Neural cell (in vitro differentiated cells): ENCODE measurements around the gene KCNJ6. TPM values are rescaled to one million over a fixed set of nuclear protein-coding genes. Genes with fewer than 3 reads are reported as not detected.

Experiments
- H2AFZ ChIP-seq: fragments of 200-600, 300-800 bp; sonication (generic), shearing (Covaris generic); 2 replicates; pipeline ENCODE4 v1.6.0; 2014; ENCODE audit warnings: low read depth, mild to moderate bottlenecking, antibody characterized with exemption, low read length, moderate library complexity
- H3F3A ChIP-seq: fragments of 200-600 bp; shearing (Covaris generic); 2 replicates; pipeline ENCODE4 v1.6.1; 2016; ENCODE audit warnings: mild to moderate bottlenecking, moderate library complexity, mixed read lengths, antibody characterized with exemption, low read length; ENCODE audit not compliant: insufficient read depth, poor library complexity, severe bottlenecking
- H3K27ac ChIP-seq: fragments of 200-600, 300-800 bp; sonication (generic), shearing (Covaris generic); 2 replicates; pipeline ENCODE4 v1.5.1; 2014; ENCODE audit warnings: mild to moderate bottlenecking, low read length, moderate library complexity
- H3K27me3 ChIP-seq: fragments of 300-800, 200-600 bp; sonication (generic), shearing (Covaris generic); 2 replicates; pipeline ENCODE4 v1.6.0; 2014; ENCODE audit warnings: mild to moderate bottlenecking, low read depth, low read length, moderate library complexity; ENCODE audit not compliant: insufficient read depth
- H3K36me3 ChIP-seq: fragments of 300-800, 200-600 bp; sonication (generic), shearing (Covaris generic); 2 replicates; pipeline ENCODE4 v1.5.1; 2014; ENCODE audit warnings: mild to moderate bottlenecking, antibody characterized with exemption, low read length, moderate library complexity; ENCODE audit not compliant: insufficient read depth
- H3K4me2 ChIP-seq: fragments of 300-800, 200-600 bp; sonication (generic), shearing (Covaris generic); 2 replicates; pipeline ENCODE4 v1.6.0; 2014; ENCODE audit warnings: mild to moderate bottlenecking, low read length
- H3K4me3 ChIP-seq: fragments of 300-800, 200-600 bp; sonication (generic), shearing (Covaris generic); 2 replicates; pipeline ENCODE4 v1.5.1; 2014; ENCODE audit warnings: mild to moderate bottlenecking, low read length, moderate library complexity
- H3K79me2 ChIP-seq: fragments of 200-600 bp; shearing (Covaris generic); replicated peaks from 2 replicates; pipeline ENCODE4 v1.6.0; 2014; ENCODE audit warnings: mild to moderate bottlenecking, low read length, moderate library complexity; ENCODE audit not compliant: insufficient read depth
- H3K9ac ChIP-seq: fragments of 300-800, 200-600 bp; sonication (generic), shearing (Covaris generic); 2 replicates; pipeline ENCODE4 v1.6.1; 2016; ENCODE audit warnings: mild to moderate bottlenecking, low read length, mixed read lengths
- H3K9me2 ChIP-seq: fragments of 200-600 bp; shearing (Covaris generic); 2 replicates; pipeline ENCODE4 v1.6.1; 2016; ENCODE audit warnings: mild to moderate bottlenecking, low read length, mixed read lengths; ENCODE audit not compliant: insufficient read depth
- H3K9me3 ChIP-seq: fragments of 200-600, 300-800 bp; sonication (generic), shearing (Covaris generic); 2 replicates; pipeline ENCODE4 v1.6.1; 2016; ENCODE audit warnings: mild to moderate bottlenecking, mixed run types, low read length, moderate library complexity, mixed read lengths
- H4K20me1 ChIP-seq: fragments of 200-600 bp; shearing (Covaris generic); 2 replicates; pipeline ENCODE4 v1.6.1; 2016; ENCODE audit warnings: mild to moderate bottlenecking, mixed run types; ENCODE audit not compliant: insufficient read depth
- CTCF ChIP-seq: fragments of 450-650 bp; IDR thresholded peaks from 2 replicates; pipeline ENCODE4 v1.5.1; 2014; ENCODE audit warnings: antibody characterized with exemption, mild to moderate bottlenecking, moderate library complexity; ENCODE audit not compliant: poor library complexity, severe bottlenecking
- EP300 ChIP-seq: fragments of 450-650 bp; conservative IDR thresholded peaks from 2 replicates; pipeline ENCODE4 v1.6.1; 2014; ENCODE audit warnings: antibody characterized with exemption, mild to moderate bottlenecking, moderate library complexity; ENCODE audit not compliant: poor library complexity, severe bottlenecking
- EZH2 ChIP-seq: fragments of 200-600, 300-800 bp; shearing (Covaris generic), sonication (generic); IDR thresholded peaks from 2 replicates; pipeline ENCODE4 v1.6.1; 2014; ENCODE audit warnings: antibody characterized with exemption, low read length, borderline replicate concordance, mild to moderate bottlenecking; ENCODE audit not compliant: insufficient read depth, poor library complexity, severe bottlenecking
- MXI1 ChIP-seq: fragments of 450-650 bp; conservative IDR thresholded peaks from 2 replicates; pipeline ENCODE4 v1.6.1; 2014; ENCODE audit warnings: antibody characterized with exemption, mild to moderate bottlenecking; ENCODE audit not compliant: poor library complexity, severe bottlenecking
- POLR2AphosphoS5 ChIP-seq: IDR thresholded peaks from 2 replicates; pipeline ENCODE4 v1.6.1; 2012
- RAD21 ChIP-seq: fragments of 450-650 bp; conservative IDR thresholded peaks from 2 replicates; pipeline ENCODE4 v1.6.1; 2014; ENCODE audit warnings: antibody characterized with exemption, mild to moderate bottlenecking, moderate library complexity
- SMC3 ChIP-seq: fragments of 450-650 bp; conservative IDR thresholded peaks from 2 replicates; pipeline ENCODE4 v1.6.1; 2014; ENCODE audit warnings: antibody characterized with exemption, mild to moderate bottlenecking, moderate library complexity; ENCODE audit not compliant: poor library complexity
- TAF1 ChIP-seq: IDR thresholded peaks from 2 replicates; pipeline ENCODE4 v1.6.1; 2012; ENCODE audit warnings: low read depth
- polyA plus RNA-seq: library from polyadenylated mRNA; depleted of rRNA; stranded (reverse); fragments of >200 nt; gene quantifications from 2 replicates; pipeline ENCODE4 v1.2.3, GENCODE V29; 2014
- TF ChIP-seq, protein P1 (sequence below): IDR thresholded peaks from 2 replicates; pipeline ENCODE4 v1.6.1; 2012; ENCODE audit warnings: borderline replicate concordance

Gene KCNJ6
- polyA plus RNA-seq, 1 donor from 2014 or later = 1.7 TPM

DNA sequence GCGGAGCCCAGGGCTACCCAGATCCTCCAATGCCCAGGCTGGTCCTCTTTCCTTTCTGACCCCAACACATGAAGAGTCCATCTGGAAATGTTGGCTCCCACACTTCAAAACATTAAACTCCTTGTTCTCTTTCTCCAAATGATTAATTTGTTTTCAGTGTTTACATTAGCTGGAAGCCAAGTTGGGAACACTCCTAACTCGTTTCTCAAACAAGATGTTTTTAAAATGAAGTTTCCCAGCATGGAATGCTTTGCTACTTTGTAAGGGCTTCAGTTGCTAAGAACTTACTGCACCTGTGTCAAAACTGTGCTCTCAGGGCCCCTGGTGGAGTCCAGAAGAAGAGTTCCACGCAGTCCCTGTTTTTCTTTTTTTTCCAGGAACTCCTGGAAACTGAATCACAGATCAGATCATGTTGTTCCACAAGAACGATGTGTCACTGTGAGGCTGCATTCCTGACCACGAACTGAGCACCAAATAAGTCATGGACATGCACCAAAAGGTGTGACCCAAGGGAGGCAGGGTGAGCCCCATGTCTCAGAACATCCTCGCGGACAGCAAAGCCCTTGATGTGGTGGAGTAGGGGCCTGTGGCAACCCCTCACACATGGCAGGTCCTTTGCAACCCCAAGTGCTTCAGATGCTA is 257.3 kb downstream of the KCNJ6 start:
- Histone ChIP-seq H3K9me3 (no peaks in the 10 kb centered on the region), H3K4me2 (no peak overlapping the region), H3K9me2 (no peaks in the 10 kb centered on the region), H3F3A (no peaks in the 10 kb centered on the region), H4K20me1 (no peaks in the 10 kb centered on the region), H3K4me3 (no peak overlapping the region), H3K9ac (no peak overlapping the region), H3K36me3 (no peaks in the 10 kb centered on the region), H3K27me3 (no peaks in the 10 kb centered on the region), H3K79me2 (no peaks in the 10 kb centered on the region), H2AFZ (no peak overlapping the region), H3K27ac (no peak overlapping the region)
- TF ChIP-seq SMC3 (no peak), TAF1 (no peak), RAD21 (no peak), MXI1 (no peak), EP300 (no peak), EZH2 (no peak), POLR2AphosphoS5 (no peak), CTCF (no peak)
- TF ChIP-seq, protein P1, sequence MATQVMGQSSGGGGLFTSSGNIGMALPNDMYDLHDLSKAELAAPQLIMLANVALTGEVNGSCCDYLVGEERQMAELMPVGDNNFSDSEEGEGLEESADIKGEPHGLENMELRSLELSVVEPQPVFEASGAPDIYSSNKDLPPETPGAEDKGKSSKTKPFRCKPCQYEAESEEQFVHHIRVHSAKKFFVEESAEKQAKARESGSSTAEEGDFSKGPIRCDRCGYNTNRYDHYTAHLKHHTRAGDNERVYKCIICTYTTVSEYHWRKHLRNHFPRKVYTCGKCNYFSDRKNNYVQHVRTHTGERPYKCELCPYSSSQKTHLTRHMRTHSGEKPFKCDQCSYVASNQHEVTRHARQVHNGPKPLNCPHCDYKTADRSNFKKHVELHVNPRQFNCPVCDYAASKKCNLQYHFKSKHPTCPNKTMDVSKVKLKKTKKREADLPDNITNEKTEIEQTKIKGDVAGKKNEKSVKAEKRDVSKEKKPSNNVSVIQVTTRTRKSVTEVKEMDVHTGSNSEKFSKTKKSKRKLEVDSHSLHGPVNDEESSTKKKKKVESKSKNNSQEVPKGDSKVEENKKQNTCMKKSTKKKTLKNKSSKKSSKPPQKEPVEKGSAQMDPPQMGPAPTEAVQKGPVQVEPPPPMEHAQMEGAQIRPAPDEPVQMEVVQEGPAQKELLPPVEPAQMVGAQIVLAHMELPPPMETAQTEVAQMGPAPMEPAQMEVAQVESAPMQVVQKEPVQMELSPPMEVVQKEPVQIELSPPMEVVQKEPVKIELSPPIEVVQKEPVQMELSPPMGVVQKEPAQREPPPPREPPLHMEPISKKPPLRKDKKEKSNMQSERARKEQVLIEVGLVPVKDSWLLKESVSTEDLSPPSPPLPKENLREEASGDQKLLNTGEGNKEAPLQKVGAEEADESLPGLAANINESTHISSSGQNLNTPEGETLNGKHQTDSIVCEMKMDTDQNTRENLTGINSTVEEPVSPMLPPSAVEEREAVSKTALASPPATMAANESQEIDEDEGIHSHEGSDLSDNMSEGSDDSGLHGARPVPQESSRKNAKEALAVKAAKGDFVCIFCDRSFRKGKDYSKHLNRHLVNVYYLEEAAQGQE = no peak

DNA sequence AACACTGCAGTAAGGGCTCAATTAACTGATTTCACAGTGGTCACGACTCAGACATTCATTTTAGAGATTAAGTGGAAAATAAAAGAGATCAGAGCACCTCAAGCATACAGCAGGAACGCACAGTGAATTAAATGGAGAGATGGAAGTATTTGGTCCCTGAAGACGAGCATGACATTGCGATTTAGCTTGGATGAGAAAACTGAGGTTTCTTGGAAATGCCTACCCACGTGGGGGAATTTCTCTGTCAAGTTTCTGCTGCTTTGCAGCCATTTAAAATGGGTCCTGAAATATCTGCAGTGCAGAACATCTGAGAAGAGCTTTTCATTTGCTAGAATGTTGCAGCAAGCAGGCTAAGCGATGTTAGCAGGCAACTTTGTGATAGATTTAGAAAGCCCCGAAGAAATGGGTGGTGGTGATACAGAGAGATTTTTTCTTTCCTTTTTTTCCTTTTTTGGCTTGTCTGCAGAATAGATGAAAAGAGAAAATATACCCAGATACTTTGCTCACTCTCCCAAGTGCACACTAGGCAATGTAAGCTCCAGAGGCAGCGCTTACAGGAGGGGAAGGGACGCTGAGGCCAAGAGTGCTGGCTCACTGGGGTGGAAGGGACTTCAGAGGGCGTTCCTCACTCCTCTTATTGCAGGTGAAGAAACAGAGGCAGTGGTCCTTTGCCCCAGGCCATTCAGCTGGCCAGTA is 258.0 kb downstream of the KCNJ6 start:
- Histone ChIP-seq H3K36me3 (no peaks in the 10 kb centered on the region), H3K27ac (no peak overlapping the region), H3K27me3 (no peaks in the 10 kb centered on the region), H3K79me2 (no peaks in the 10 kb centered on the region), H3K9me3 (no peaks in the 10 kb centered on the region), H3F3A (no peaks in the 10 kb centered on the region), H4K20me1 (no peaks in the 10 kb centered on the region), H3K4me3 (no peak overlapping the region), H3K4me2 (no peak overlapping the region), H3K9ac (no peak overlapping the region), H2AFZ (no peak overlapping the region), H3K9me2 (no peaks in the 10 kb centered on the region)
- TF ChIP-seq RAD21 (no peak), EP300 (no peak), TAF1 (no peak), MXI1 (no peak), POLR2AphosphoS5 (no peak), EZH2 (no peak), SMC3 (no peak)
- TF ChIP-seq, protein P1 = no peak
